ENCODE results near the gene CACTIN. TPM values are rescaled to one million over a fixed set of nuclear protein-coding genes. Genes with fewer than 3 reads are reported as not detected.

Gene CACTIN
- total RNA-seq, result 10 to 100 TPM; 19.2 to 39.1 (median 34.3) TPM
- 10 to 100 TPM in 1 of 2 donors, 1 to 10 TPM in 1; 2.7 to 28.8 TPM for polyA plus RNA-seq
- long read RNA-seq, donor 1, partial matches to known transcripts, result 1 of 4 reads
- long read RNA-seq, donor 1, other reads (novel, unspliced or antisense), result 3 of 4 reads
- long read RNA-seq, donor 2, partial matches to known transcripts, result 0 of 4 reads
- long read RNA-seq, donor 2, other reads (novel, unspliced or antisense), result 0 of 4 reads
- long read RNA-seq, donor 3, transcript CACTIN-203 (10 exons, 3,612 nt), result major isoform, 53 of 98 reads
- long read RNA-seq, donor 3, partial matches to known transcripts, result 12 of 98 reads
- long read RNA-seq, donor 3, other reads (novel, unspliced or antisense), result 31 of 98 reads

DNA sequence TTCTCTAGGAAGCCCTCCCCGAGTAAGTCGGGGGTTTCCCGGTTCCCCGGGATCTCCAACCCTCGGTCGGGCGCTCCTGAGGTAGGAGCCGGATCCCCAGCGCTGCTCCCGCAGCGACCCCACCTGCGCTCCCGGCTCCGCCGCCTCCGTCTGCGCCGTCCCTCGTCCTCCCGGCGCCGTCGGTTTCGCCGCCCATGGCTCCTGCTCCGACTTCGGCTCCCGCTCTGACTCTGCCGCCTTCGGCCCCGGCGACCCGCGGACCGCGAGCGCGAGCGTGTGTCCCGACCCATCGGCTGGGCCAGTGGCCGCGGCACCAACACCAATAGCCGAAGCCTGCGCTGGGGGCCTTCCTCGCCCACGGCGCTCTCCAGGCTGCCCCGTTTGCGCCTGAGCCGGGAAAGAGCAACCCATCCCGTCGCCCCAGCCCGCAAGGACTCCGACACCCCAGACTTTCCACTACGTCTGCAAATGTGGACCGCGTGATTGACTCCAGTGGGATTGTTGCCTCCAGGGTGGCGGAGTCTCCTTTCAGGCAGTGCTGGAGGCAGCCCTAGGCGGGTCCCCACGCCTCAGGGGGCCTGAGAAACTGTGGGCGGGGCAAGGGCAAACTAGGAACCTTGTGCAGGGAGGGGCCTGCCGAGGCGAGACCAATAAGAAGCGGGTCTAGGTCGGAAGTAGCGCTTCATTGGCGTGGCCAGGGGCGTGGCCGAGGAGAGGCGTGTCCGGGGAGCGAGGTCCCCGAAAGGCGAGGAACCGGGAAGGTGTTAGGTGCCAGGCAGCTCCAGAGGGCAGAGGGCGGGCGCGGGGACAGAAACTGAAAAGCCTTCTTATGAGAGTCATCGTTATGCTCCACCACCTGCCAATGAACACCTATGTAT, at the start of gene CACTIN:
TSS of gene CACTIN (minus strand) at position 318 of the 878 bp plus-strand sequence. CDS start at position 290, 28 bp downstream.
- Histone ChIP-seq H3K4me1 (ENCODE audit: insufficient read depth) (peaks cover 10% of the 10 kb centered on the region), H3K27ac (peak within 1 kb of the TSS; percentile 69 to 96), H3K4me3 (peak within 1 kb of the TSS; percentile 100), H3K27me3 (no peaks in the 10 kb centered on the region), H3K9me3 (no peaks in the 10 kb centered on the region), H3K36me3 (no peaks in the 10 kb centered on the region)
- intact Hi-C loops (cut with DNase I), result no loop called here
- 0% methylated on average over 78 to 80 of the region's 80 CpGs for WGBS, 3 donors
- peak; percentile 99 for DNase-seq
- TF ChIP-seq EP300 (IDR thresholded peaks at IDR 0.05) (no peak), POLR2A (IDR thresholded peaks at IDR 0.05) (peak; percentile 71)
- TF ChIP-seq, protein P1, sequence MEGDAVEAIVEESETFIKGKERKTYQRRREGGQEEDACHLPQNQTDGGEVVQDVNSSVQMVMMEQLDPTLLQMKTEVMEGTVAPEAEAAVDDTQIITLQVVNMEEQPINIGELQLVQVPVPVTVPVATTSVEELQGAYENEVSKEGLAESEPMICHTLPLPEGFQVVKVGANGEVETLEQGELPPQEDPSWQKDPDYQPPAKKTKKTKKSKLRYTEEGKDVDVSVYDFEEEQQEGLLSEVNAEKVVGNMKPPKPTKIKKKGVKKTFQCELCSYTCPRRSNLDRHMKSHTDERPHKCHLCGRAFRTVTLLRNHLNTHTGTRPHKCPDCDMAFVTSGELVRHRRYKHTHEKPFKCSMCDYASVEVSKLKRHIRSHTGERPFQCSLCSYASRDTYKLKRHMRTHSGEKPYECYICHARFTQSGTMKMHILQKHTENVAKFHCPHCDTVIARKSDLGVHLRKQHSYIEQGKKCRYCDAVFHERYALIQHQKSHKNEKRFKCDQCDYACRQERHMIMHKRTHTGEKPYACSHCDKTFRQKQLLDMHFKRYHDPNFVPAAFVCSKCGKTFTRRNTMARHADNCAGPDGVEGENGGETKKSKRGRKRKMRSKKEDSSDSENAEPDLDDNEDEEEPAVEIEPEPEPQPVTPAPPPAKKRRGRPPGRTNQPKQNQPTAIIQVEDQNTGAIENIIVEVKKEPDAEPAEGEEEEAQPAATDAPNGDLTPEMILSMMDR (IDR thresholded peaks at IDR 0.05), result peak in 2 of 3 donors; percentile 26 to 34

DNA sequence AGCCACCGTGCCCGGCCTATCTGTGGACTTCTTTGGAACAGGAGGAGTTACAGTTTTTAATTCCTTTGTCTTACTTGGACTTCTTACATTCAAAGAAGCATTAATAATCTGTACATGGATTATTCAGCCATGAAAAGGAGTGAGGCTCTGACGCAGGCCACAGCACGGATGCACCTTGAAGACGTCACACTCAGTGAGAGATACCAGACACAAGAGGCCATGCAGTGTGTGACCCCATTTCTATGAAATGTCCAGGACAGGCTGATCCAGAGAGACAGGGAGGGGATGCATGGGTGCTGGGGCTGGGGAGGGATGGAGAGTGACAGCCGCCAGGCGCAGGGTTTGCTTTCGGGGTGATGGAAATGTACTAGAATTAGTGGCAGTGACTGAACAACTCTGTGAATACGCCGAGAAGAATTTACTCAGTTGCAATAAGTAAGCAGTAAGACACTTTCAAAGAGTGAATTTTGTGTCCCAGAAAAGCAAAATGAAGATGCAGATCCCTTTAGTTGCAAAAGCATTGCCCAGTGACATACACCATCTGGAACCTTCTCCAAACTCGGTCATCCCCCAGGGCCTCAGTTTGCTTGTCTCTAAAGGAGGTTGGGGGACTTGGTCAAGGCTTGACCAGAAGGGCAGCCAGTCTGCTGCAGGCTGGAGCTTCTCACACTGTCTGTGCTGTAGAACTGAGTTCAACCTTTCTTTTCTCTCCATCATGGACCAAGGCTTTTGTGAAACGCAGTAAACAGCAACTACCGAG, 48.4 kb upstream of the CACTIN start:
- Histone ChIP-seq H3K4me1 (ENCODE audit: insufficient read depth) (peaks cover 12% of the 10 kb centered on the region), H3K27ac (no peak overlapping the region), H3K36me3 (no peaks in the 10 kb centered on the region), H3K4me3 (no peak overlapping the region), H3K9me3 (no peaks in the 10 kb centered on the region), H3K27me3 (no peaks in the 10 kb centered on the region)
- no peak for DNase-seq
- intact Hi-C loops (cut with DNase I), result loop anchor here in 1 of 4 donors (5.0 kb wide), 1 partner anchor 82 kb away; no protein-coding TSS in a partner anchor
- WGBS, 3 donors, result 82 to 84% (median 82%) methylated on average over 13 of the region's 13 CpGs
- no peak for TF ChIP-seq POLR2A (IDR thresholded peaks at IDR 0.05)
- TF ChIP-seq EP300 (IDR thresholded peaks at IDR 0.05), result no peak

DNA sequence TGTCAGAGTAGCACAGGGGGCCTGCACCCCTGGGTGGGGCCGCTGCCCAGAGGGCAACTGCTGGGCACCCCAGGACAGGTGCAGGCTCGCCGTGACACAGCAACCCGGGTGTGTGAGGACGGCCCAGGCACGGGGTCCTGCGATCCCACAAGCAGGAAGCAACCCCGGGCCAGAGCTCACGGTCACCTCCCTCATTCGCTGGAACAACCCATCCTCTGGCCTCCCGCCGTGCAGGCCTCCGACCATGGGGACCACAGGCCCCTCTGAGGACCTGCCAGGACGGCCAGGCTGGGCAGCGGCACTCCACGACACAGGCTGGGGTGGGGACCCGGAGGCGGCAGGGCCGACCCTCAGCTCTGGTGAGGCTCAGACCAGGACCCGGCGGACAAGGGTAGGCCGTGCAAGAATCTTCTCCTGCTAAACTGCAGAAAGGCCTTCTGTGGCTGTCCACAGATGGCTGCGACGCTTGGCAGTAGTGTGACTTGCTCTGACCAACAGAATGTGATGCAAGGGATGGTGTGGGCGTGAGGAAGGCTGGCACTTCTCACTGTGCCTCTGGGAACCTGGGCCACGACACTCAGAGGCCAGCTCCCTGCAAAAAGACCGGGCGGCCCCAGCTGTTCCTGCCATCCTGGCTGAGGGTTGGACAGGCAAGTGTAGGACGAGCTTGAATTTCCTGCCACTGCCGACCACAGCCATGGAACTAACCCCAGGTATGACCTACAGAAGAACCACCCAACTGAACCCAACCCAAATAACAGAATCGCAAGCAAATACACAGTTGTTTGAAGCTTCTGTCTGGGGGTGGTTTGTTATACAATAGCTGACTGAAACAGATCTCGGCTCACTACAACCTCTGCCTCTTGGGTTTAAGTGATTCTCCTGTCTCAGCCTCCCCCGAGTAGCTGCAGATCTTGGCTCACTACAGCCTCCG, 47.2 kb upstream of the CACTIN start:
- H3K9me3 ChIP-seq, result no peaks in the 10 kb centered on the region
- H3K27me3 ChIP-seq, result no peaks in the 10 kb centered on the region
- H3K27ac ChIP-seq, result peak overlapping the region in 1 of 2 donors; percentile 20
- DNase-seq, result no peak
- no peak overlapping the region for H3K4me3 ChIP-seq
- TF ChIP-seq, protein P1 (IDR thresholded peaks at IDR 0.05), result no peak
- TF ChIP-seq POLR2A (IDR thresholded peaks at IDR 0.05), result no peak
- no peak for TF ChIP-seq EP300 (IDR thresholded peaks at IDR 0.05)
- WGBS, 3 donors, result 93 to 96% (median 95%) methylated on average over 31 to 34 of the region's 34 CpGs
- H3K36me3 ChIP-seq, result no peaks in the 10 kb centered on the region
- peaks cover 16% of the 10 kb centered on the region for H3K4me1 ChIP-seq (ENCODE audit: insufficient read depth)
- intact Hi-C loops (cut with DNase I), result loop anchor here in 1 of 4 donors (5.0 kb wide), 1 partner anchor 84 kb away; no protein-coding TSS in a partner anchor

DNA sequence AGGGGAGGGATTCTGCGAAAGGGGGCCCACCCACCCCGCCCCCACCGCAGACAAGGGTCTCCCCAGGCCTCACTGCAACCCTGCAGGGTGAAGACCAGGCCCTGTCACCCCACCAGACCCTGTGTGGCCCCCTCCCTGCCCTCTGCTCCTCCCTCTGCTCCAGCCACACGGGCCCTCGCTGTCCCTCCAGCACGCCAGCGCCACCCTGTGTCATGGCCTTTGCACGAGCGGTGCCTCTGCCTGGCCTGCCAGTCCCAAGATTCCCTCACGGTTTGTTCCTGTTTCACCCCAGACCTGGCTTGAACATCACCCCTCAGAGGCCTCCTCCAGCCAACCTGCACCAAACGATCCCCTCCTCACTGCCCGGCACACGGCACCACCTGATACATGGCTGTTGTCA, 46.4 kb upstream of the CACTIN start:
- Histone ChIP-seq H3K27me3 (no peaks in the 10 kb centered on the region), H3K9me3 (no peaks in the 10 kb centered on the region), H3K4me1 (ENCODE audit: insufficient read depth) (peaks cover 16% of the 10 kb centered on the region), H3K27ac (peak overlapping the region in 1 of 2 donors; percentile 20), H3K4me3 (no peak overlapping the region), H3K36me3 (no peaks in the 10 kb centered on the region)
- WGBS, 3 donors, result 88 to 95% (median 88%) methylated on average over 11 to 13 of the region's 13 CpGs
- no peak for DNase-seq
- intact Hi-C loops (cut with DNase I), result loop anchor here in 1 of 4 donors (5.0 kb wide), 1 partner anchor 84 kb away; no protein-coding TSS in a partner anchor
- TF ChIP-seq POLR2A (IDR thresholded peaks at IDR 0.05) (no peak), EP300 (IDR thresholded peaks at IDR 0.05) (no peak)
- TF ChIP-seq, protein P1 (IDR thresholded peaks at IDR 0.05), result no peak
